Cerebellar nuclear complex (tissue), 1 donor: ENCODE data around the gene ABCA13.

Source experiments
- DNase-seq, 2 experiments: peaks; one replicate each; lab custom pipeline; 2025; lab: John Stamatoyannopoulos, UW

Gene ABCA13

DNA sequence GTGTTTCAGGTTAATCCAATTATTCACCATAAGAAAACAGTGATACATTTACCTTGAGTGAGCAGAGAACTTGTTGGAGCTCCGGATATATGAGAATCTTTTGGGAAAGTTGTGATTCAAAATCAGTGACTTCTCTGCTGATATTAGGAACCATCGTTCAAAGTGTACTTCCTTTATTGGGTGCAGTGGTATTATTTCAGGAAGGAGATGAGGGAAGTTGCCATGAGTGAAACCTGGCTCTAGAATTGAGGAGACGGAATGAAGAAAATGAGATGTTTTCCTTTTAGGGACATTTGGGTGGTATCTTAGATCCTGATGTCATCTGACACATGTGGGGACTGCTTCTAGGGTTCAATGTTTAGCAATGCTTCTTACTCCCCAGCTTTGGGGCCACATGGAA, 343.9 kb downstream of the ABCA13 start:
- no peak for DNase-seq

DNA sequence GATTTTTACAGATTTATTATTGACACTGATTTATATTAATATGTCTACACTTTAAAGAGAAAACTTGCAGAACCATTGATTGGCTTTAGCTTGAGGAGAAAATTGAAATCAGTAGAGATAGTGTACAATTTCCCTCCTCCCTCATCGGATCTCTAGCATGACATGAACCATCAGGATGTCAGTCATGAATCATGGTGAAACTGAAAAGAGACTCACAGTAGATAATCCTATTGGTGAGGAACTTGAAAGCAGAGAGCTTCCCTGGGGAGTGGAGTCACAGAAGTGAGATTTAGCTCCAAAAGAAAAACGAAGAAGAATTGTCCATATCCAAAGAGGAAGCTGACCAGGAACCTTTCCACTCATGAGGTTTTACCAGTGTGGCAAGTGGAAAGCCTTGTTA, 346.8 kb downstream of the ABCA13 start:
- DNase-seq: no peak

DNA sequence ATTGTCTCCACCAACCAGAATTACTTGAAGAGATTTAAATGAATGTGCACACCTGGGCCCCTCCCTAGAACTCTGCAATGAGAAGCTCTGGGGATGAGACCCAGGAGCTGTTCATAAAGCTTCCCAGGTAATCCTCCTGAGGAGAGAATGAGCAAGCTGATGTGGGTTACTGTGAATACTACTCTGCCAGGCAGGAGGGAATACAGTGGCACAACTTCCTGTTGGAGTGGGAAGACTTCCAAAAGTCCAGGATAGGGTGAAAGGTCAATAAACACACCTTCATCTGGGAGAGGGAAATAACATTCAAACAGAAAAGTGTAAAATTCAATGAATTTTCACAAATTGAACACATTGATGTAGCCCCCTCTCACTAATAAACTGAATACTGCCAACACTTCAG, 351.4 kb downstream of the ABCA13 start:
- no peak for DNase-seq

DNA sequence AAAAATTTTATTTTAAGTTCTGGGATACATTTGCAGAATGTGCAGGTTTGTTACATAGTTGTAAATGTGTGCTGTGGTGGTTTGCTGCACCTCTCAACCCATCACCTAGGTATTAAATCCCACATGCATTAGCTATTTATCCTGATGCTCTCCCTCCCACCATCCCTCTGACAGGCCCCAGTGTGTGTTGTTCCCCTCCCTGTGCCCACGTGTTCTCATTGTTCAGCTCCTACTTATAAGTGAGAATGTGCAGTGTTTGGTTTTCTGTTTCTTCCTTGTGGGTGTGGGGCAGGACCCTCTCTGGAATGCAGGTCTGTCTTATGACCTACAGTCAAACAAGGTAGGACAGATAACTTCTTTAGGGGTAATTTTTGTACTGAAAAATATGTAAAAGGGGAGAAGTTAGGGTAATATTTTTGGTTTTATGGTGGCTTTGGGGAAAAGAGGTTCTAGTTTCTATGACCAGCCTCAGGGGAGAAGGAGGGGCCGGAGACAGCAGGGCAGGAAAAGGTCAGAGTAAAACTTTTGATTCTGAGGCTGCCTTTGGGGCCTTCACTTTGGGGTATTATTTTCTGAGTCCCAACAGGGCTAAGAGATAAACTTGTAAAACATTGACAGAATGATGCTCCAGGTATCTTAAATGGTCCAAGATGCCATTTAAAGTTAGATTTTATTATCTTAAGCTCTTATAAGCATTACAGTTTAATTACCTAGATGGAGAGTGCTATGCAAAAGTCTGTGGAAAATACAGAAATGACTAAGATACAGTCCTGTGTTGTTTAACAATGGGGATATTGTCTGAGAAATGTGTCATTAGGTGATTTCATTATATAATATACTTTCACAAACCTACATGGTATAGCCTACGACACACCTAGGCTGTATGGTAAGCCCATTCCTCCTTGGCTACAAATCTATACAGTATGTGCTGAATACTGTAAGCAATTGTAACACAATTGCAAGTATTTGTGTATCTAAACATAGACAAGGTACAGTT, 354.8 kb downstream of the ABCA13 start:
- DNase-seq: no peak

DNA sequence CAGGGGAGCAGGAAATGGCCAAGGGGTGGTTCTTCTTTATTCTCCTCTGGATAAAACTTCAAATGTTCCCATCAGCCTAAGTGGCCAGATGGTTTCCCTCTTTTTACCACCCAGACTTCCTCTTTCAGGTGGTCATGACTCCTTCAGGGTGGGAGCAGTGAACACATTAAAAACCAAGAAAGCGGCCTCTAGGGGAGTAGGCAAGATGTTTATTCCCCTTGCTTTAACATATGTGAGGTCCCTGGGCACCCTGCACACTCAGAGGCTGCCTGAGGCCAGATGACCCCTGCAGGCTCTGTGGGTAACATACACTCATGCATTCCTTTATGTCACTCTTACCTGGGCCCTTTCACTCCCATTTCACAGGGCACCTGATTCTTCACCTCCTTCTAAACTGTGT, 357.4 kb downstream of the ABCA13 start:
- no peak for DNase-seq

DNA sequence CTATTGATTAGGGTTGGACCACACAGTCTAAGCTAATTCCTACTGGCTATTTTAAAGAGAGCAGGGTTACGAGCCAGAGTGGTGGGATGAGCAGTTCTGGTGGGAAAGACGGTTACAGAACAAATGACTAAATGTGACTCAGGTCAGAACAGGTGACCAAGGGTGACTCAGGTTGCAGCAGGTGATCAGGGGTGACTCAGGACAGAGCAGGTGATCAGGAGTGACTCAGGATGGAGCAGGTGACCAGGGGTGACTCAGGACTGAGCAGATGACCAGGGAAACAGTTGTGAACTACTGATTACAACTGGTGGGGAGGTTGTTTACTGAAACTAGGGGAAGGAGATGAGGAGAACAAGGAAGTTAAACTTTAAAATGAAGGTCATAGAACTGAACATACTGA, 366.3 kb downstream of the ABCA13 start:
- no peak for DNase-seq

DNA sequence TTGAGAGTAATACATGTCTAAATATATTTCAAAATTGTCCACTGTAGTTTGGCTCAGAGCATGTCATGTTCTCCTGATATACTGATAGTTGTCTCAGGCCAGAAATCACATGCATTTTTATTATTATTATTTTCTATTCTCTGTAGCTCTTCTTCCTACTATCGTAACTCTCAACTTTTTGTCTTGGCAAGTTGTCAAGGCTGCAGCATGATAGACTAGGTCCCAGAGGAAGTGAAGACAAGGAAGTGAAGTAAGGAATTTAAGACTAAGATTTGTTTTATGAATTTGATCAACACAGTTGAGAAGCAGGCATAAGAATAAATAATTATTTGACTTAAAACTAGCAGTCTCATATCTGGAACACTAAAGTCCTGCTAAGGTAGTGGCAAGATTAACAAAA, 369.5 kb downstream of the ABCA13 start:
- no peak for DNase-seq

DNA sequence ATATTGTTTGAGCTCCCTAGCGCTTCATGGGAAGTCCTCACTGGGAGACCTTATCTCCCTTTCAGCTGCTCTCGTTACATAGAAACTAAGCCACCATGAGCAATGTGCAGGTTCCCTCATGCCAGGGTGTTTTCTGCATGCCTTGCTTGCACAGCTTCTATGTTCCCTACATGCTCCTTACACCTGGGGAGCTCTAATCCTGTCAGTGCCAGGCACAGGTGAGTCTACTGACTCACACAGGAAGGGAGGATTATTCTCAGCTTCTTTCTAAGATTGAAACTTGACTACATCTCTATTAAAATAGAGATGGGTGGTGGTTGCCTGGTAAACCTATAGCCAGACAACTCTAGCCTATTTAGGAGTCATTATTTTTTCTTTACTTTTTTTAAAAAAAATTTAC, 377.4 kb downstream of the ABCA13 start:
- no peak for DNase-seq

DNA sequence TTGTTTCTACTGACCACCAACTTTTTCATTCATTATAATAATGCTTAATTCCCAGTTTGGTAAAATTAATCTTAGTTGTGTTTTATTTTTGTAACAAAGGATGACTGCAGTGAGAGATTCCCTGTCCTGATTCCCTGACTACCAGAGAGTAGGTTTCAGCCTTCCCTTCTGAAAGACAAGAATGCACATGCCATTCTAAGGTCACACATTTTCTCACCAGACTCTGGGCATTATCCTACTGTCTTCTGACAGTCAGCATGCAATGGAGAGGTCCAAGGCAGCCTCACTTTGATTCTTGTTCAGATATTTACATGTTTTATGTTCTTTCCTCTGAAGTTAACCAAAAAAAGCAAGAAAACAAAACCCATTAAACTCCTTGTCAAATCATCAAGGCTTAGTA, 380.4 kb downstream of the ABCA13 start:
- no peak for DNase-seq

DNA sequence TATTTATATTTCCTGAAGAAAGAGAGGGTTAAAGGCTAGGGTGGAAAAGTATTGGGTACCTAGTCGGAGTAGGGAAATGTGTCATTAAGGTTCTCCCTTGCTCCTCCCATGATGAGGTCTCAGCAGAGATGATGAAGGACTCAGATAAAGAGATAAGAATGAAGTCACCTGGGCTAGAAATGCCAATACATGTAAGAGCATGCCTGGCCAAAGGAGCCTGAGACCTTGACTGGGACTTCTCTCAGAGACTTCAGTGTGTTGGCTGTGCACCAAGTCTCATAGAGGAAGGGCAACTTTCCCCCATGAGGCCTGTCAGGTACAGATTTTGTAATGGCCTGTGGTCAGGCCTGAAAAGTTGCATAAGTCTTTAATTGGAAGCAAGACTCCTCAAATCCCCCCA, 392.1 kb downstream of the ABCA13 start:
- DNase-seq: no peak

DNA sequence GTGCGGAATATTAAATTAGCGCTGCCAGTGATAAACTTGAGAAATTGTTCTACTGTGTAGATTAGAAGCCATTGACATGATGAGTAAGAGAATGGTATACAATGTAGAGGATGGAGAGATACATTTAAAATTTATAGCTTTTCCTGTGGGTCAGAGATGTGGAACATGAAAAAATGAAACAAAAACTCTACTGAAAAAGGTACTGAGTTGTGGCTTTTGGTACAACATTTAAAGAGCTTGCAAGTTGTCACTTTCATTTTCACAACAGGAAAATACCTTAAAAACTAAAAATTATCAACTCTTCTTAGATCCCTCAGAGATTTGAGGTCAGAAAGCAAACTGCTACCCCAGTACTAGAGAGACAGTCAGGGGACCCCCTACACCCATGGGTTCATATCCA, 404.3 kb downstream of the ABCA13 start:
- DNase-seq: no peak

DNA sequence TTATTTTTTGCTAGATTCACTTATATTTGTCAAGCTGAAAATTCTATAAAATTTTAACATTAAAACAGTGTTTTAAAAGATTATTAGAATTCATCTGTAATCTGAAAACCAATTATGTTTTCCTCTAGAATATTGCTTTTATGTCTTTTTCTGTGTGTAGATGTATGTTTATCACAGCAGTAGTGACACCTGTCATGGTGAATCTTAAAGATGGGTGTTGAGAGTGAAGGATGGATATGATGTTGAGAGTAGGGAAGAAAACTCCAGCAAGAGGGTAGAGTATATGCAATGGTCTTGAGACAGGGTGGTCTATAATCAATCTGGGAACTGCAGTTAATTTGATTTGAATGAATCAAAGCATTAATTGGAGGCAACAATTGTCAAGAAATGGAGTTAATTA, 416.2 kb downstream of the ABCA13 start:
- no peak for DNase-seq

DNA sequence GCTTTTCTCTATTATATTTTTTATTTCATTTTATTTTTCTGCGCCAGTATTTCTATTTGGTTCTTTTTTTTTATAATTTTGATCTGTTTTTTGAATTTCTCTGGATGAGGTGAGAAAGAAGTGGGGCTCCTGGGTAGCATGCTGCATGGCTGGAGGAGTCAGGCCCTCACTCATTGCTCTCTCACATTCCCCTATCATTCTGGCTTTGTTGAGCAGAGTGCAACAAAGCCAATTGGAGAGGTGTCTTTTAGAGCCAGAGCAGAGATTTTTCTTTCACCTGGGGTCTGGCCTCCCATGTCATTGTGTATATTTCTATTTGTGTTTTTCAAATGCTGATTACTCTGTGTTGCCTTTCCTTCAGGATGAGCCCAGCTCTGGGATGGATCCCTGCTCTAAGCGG, 423.1 kb downstream of the ABCA13 start:
- DNase-seq: no peak

DNA sequence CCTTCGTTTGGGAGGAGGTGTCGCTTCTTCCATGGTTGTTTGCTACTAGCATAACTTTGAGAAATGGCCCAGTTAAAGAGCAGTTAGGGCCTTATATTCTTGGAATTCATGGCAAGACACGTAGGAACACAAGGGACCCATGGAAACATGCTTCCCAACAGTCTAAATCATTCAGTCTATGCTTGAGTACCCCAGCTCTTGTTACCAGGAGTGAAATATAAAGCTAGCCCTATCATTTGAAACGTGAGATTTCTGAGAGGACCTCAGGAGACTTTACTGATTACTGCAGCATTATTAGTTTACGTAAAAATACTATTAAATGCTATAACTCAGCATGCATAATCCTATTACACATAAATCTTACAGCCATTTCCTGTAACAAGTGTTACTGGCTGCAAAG, 424.5 kb downstream of the ABCA13 start:
- no peak for DNase-seq

DNA sequence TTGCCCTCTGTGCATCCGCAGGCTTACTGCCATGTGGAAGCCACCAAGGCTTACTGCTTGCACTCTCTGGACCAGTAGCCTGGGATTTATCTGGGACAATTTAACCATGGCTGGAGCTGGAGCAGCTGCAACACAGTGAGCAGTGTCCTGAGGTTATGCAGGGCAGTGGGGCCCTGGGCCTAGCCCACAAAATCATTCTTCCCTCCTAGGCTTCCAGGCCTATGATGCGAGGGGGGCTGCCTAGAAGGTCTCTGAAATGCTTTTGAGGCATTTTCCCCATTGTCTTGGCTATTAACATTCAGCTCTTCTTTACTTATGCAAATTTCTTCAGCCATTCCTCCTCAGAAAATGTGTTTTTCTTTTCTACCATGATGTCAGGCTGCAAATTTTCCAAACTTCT, 439.4 kb downstream of the ABCA13 start:
- DNase-seq: no peak

DNA sequence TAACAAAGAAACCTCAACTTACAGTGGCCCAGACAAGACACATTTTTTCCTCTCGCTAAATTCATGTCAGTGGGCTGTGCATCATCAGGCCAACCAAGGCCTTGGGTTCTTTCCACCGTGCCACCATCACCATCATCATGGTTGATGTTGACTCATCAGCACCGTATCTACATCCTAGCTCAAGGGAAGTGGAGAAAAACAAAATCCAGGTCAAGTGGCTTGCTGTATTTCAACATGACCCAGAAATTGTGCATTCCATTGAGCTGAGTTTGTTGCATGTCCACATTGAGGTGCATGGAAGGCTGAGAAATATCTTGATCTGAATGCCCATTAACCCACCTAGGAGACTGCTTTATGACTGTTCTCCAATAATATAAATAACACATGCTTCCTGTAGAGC, 440.7 kb downstream of the ABCA13 start:
- no peak for DNase-seq

DNA sequence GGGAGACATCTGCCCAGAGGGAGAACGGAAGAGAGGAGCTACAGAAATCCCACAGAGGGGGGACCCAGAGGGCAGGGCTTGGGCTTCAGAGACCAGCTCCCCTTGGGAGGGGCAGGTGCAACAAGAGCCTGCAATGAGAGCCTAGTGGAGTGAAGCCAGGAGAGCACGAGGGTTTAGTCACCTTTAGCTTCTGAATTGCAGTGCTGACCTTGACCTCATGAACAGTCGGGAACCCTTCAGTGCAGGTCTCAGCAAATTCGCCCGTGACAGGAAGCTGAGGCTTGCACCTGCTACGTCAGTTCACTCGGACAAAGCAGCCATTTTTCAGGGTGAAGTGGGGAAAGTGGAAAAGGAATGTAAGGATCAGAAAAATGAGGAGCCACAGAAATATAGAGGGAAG, 446.2 kb downstream of the ABCA13 start:
- DNase-seq: no peak

DNA sequence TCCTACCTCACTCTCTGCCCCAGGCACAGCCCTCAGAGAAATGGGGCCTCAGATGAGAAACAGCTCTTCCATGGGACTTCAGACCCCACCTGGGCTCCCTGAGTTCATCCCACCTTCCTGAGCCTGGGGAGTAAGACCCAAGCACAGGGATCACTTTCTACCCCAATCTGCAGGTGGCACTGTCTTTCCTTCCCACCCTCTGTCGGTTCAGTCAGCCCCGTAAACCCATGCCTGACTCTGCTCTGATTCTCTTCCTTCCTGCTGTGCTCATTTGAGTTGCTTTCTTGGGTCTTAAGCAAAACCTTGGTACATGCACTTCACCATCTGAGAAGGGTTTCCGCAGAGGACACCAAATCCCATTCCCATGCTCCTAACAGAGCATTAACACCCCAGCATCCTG, 446.7 kb downstream of the ABCA13 start:
- no peak for DNase-seq

DNA sequence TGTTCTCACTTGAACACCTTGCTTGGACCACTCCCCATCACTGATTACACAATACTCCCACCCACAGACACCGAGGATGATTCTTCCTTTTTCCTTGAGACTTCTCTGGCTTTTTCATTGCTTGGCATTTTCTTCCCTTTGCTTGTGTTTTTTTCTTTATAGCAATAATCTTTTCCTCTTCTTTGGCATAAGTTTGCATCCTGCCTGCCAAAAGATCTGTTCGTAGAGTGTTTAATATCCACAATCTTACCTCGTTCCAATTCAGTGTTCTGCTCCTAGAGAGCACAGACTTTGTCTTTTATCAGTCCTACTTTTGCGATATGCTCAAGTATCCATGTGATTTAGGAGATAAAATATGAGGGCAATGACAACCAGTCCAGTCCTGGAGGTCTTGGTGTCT, 449.8 kb downstream of the ABCA13 start:
- DNase-seq: no peak

DNA sequence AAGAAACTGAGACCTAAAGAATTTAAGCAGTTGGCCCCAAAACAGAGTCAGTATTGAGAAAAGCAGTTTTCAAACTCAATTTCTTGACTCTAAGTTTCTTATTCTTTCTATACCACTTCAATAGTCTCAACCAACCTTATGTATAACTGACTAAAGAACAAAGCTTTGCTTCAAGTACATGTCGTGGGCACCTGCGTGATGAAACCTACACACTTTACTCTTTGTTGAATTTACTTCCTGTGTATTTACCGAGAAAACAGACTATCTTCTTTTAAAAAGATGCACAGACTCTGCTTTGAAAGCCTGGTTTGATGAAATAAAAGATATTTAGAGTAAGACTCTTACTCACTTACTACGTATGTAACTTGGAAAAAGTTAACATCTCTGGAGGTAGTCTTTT, 455.9 kb downstream of the ABCA13 start:
- DNase-seq: no peak

DNA sequence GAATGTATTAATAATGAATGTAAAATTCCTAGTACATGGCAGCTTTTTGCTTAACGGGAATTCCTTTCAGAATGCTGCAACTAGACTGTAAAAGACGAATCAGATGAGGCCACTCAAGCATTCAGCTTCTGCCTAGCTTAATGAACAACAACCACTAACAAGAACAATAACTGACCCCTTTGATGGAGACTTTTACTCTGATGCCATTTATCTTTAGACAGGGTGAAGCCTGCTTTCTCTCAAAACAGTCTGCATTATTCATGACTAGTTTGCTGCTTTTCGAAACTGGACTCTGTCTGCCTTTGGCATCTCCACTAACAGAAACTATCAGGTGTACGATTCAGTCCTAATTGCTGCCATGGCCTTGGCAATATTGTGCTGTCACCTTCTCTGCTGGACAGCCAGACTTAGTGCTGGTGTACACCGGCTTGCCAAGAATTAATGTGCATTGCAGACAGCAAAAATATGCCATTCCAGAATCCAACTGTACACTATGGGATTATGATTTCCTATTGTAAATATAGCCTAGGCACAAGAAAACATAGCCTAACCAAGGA, 457.6 kb downstream of the ABCA13 start:
- no peak for DNase-seq

DNA sequence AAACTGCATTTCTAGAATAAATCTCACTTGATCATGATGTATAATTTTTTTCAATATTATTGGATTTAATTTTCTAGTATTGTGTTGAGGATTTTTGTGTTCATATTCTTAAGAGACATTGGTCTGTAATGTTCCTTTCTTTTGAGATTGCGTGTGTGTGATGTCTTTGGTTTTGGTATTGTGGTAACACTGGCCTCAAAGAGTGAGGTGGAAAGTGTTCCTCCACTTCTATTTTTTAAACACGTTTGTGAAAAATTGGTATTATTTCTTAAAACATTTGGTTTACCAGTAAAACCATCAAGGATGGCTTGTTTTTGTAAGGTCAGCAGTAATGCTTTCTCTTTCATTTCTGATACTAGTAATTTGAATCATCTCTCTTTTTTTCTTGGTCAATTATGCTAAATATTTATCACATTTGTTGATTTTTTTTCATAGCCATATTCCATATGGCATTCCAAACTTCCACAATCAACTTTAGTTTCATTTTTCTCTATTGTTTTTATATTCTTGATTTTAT, 462.9 kb downstream of the ABCA13 start:
- no peak for DNase-seq

DNA sequence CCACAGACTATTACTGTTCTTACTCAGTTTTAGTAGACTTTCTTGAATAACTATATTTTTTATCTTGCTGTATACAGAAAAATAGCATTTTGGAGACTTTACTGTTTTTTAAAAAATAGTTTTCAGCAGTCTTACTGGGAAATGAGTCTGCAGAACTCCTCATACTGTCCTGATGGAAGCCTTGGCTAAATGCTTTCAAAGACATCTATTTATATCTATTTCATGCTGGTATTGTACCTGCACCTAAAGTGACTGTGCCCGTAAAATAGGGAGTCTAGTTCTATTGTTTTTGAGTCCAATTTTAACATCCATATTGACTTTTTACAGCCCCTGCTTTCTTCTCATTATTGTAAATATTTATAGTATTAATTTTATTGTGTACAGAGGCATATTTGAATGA, 464.5 kb downstream of the ABCA13 start:
- no peak for DNase-seq
